ENCODE data around the gene CLDN3. TPM values are rescaled to one million over a fixed set of nuclear protein-coding genes. Genes with fewer than 3 reads are reported as not detected.

Gene CLDN3
- total and polyA plus RNA-seq, 9 of the 15 experiments (the other 6 are each of a cell fraction or from before 2014, with no cell fraction given): 0.29 TPM; not detected in 8

DNA sequence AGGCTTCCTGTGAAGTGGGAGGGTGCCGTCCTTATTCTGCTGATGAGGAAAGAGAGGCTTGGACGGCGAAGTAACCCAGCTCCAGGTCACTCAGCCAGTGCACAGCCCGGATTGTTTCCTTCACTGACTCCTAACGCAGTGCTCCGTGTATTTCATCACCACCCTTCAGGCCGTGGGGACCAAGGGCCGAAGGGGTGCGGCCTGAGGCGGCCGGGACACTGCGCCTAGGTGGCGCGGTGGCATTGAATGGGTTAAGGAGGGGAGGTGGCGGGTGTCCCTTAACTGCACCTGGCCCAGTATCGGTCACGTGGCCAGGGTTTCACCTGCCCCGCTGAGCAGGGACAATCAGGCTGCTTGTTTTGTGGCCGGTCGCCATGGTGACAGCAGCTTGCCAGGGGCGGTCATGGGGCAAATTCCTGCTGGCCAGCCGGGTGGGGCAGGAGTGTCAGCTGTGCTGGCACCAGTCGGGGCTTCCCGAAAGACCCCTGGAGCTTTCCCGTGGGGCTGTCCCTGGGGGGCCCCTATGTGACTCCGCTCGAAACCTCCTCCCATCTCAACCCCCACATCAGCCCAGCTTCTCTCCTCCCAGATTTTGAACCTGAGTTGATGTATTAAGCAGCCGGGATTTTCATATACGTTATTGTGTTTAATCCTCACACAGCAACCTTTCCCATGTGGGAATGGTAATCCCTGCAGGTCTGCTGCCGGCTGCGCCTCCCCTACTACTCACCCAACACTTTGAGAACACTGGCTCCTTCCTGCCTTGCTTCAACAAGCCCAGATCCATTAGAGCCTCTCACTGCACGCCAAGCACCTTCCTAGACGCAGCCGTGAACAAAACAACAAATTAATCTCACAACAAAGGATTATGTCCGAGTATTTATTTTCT, 27.1 kb downstream of the CLDN3 start (continued):
- TF ChIP-seq, protein P1, sequence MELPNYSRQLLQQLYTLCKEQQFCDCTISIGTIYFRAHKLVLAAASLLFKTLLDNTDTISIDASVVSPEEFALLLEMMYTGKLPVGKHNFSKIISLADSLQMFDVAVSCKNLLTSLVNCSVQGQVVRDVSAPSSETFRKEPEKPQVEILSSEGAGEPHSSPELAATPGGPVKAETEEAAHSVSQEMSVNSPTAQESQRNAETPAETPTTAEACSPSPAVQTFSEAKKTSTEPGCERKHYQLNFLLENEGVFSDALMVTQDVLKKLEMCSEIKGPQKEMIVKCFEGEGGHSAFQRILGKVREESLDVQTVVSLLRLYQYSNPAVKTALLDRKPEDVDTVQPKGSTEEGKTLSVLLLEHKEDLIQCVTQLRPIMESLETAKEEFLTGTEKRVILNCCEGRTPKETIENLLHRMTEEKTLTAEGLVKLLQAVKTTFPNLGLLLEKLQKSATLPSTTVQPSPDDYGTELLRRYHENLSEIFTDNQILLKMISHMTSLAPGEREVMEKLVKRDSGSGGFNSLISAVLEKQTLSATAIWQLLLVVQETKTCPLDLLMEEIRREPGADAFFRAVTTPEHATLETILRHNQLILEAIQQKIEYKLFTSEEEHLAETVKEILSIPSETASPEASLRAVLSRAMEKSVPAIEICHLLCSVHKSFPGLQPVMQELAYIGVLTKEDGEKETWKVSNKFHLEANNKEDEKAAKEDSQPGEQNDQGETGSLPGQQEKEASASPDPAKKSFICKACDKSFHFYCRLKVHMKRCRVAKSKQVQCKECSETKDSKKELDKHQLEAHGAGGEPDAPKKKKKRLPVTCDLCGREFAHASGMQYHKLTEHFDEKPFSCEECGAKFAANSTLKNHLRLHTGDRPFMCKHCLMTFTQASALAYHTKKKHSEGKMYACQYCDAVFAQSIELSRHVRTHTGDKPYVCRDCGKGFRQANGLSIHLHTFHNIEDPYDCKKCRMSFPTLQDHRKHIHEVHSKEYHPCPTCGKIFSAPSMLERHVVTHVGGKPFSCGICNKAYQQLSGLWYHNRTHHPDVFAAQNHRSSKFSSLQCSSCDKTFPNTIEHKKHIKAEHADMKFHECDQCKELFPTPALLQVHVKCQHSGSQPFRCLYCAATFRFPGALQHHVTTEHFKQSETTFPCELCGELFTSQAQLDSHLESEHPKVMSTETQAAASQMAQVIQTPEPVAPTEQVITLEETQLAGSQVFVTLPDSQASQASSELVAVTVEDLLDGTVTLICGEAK (IDR thresholded peaks at IDR 0.05): no peak
- TF ChIP-seq, protein P1 (CRISPR knock-in tag; IDR thresholded peaks at IDR 0.05): no peak
- TF ChIP-seq SIN3A (IDR thresholded peaks at IDR 0.05; ENCODE audit: borderline replicate concordance in 2 of 2, control insufficient read depth in 1 of 2, low read depth in 2 of 2, low read length in 2 of 2) (no peak), ILF3 (IDR thresholded peaks at IDR 0.05; ENCODE audit: borderline replicate concordance) (no peak), IFI16 (CRISPR knock-in tag; IDR thresholded peaks at IDR 0.05) (no peak), ZNF263 (CRISPR knock-in tag; IDR thresholded peaks at IDR 0.05; ENCODE audit: borderline replicate concordance) (no peak), ASH1L (IDR thresholded peaks at IDR 0.05; ENCODE audit: borderline replicate concordance, low read depth, partially characterized antibody) (no peak), HLTF (IDR thresholded peaks at IDR 0.05) (no peak)
- TF ChIP-seq, protein P2, sequence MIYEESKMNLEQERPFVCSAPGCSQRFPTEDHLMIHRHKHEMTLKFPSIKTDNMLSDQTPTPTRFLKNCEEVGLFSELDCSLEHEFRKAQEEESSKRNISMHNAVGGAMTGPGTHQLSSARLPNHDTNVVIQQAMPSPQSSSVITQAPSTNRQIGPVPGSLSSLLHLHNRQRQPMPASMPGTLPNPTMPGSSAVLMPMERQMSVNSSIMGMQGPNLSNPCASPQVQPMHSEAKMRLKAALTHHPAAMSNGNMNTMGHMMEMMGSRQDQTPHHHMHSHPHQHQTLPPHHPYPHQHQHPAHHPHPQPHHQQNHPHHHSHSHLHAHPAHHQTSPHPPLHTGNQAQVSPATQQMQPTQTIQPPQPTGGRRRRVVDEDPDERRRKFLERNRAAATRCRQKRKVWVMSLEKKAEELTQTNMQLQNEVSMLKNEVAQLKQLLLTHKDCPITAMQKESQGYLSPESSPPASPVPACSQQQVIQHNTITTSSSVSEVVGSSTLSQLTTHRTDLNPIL (CRISPR knock-in tag; IDR thresholded peaks at IDR 0.05): no peak
- TF ChIP-seq, protein P3, sequence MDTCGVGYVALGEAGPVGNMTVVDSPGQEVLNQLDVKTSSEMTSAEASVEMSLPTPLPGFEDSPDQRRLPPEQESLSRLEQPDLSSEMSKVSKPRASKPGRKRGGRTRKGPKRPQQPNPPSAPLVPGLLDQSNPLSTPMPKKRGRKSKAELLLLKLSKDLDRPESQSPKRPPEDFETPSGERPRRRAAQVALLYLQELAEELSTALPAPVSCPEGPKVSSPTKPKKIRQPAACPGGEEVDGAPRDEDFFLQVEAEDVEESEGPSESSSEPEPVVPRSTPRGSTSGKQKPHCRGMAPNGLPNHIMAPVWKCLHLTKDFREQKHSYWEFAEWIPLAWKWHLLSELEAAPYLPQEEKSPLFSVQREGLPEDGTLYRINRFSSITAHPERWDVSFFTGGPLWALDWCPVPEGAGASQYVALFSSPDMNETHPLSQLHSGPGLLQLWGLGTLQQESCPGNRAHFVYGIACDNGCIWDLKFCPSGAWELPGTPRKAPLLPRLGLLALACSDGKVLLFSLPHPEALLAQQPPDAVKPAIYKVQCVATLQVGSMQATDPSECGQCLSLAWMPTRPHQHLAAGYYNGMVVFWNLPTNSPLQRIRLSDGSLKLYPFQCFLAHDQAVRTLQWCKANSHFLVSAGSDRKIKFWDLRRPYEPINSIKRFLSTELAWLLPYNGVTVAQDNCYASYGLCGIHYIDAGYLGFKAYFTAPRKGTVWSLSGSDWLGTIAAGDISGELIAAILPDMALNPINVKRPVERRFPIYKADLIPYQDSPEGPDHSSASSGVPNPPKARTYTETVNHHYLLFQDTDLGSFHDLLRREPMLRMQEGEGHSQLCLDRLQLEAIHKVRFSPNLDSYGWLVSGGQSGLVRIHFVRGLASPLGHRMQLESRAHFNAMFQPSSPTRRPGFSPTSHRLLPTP (IDR thresholded peaks at IDR 0.05; ENCODE audit: borderline replicate concordance, extremely low read depth, insufficient read length): no peak
- TF ChIP-seq, protein P4, sequence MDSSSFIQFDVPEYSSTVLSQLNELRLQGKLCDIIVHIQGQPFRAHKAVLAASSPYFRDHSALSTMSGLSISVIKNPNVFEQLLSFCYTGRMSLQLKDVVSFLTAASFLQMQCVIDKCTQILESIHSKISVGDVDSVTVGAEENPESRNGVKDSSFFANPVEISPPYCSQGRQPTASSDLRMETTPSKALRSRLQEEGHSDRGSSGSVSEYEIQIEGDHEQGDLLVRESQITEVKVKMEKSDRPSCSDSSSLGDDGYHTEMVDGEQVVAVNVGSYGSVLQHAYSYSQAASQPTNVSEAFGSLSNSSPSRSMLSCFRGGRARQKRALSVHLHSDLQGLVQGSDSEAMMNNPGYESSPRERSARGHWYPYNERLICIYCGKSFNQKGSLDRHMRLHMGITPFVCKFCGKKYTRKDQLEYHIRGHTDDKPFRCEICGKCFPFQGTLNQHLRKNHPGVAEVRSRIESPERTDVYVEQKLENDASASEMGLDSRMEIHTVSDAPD (CRISPR knock-in tag; IDR thresholded peaks at IDR 0.05): no peak
